CD4-positive, alpha-beta T cell (primary cell): ENCODE results near the gene ANKZF1. TPM values are rescaled to one million over a fixed set of nuclear protein-coding genes. Genes with fewer than 3 reads are reported as not detected.

Experiments used
- ATAC-seq: fragments of 200-7000 bp; cut with Tn5 transposase; one replicate; pipeline ENCODE4 v1.10.0; 2022; ENCODE audit warnings: mild to moderate bottlenecking; ENCODE audit not compliant: poor library complexity
- CTCF ChIA-PET: fragments of 350-600 bp; sonication (Branson Sonifier 250); formaldehyde crosslinking; loops from one replicate; lab custom pipeline; 2021; ENCODE audit warnings: antibody characterized with exemption, inconsistent platforms; lab: Charles Lee
- POLR2A ChIA-PET: fragments of 350-600 bp; sonication (Branson Sonifier 250); formaldehyde crosslinking; loops from one replicate; lab custom pipeline; 2021; ENCODE audit warnings: antibody characterized with exemption, inconsistent platforms; lab: Charles Lee
- DNase-seq, 14 experiments: peaks; one replicate each; pipeline ENCODE4 v3.0.0-alpha.2; 2013 to 2020; ENCODE audit warnings: mixed read lengths in 2 of 14
- H3K27ac ChIP-seq, 2 donors: one replicate each; pipeline versions ENCODE4 v1.5.1 to v1.7.0; 2013; ENCODE audit warnings: low read length in 2 of 2, low read depth in 1 of 2, mild to moderate bottlenecking in 1 of 2
- H3K27me3 ChIP-seq, 2 experiments: 1 replicate in 1 of 2; 2 replicates in 1 of 2; pipeline versions ENCODE4 v1.6.1 to v1.7.0; 2013; ENCODE audit warnings: low read length in 2 of 2, control low read depth in 1 of 2, mild to moderate bottlenecking in 1 of 2, moderate library complexity in 1 of 2; ENCODE audit not compliant: insufficient read depth in 2 of 2, control insufficient read depth in 1 of 2
- H3K36me3 ChIP-seq: one replicate; pipeline ENCODE4 v1.6.1; 2013; ENCODE audit warnings: low read length, control low read depth; ENCODE audit not compliant: insufficient read depth
- H3K4me1 ChIP-seq: one replicate; pipeline ENCODE4 v1.6.1; 2013; ENCODE audit warnings: low read length, control low read depth; ENCODE audit not compliant: insufficient read depth
- H3K4me3 ChIP-seq: one replicate; pipeline ENCODE4 v1.5.1; 2013; ENCODE audit warnings: mild to moderate bottlenecking, low read length, moderate library complexity
- H3K9me3 ChIP-seq, 2 experiments: 1 replicate in 1 of 2; 2 replicates in 1 of 2; pipeline versions ENCODE4 v1.6.1 to v1.7.0; 2013; ENCODE audit warnings: low read length in 2 of 2, mild to moderate bottlenecking in 2 of 2, control low read depth in 1 of 2, moderate library complexity in 1 of 2; ENCODE audit not compliant: control insufficient read depth in 1 of 2, insufficient read depth in 1 of 2
- H3K27ac Mint-ChIP-seq: one replicate; pipeline ENCODE4 v1.8.0; 2020; ENCODE audit warnings: mixed read lengths
- H3K27me3 Mint-ChIP-seq: one replicate; pipeline ENCODE4 v1.8.0; 2021; ENCODE audit warnings: mixed read lengths
- H3K36me3 Mint-ChIP-seq: one replicate; pipeline ENCODE4 v1.8.0; 2021; ENCODE audit warnings: low read depth, mixed read lengths
- H3K4me1 Mint-ChIP-seq: one replicate; pipeline ENCODE4 v1.8.0; 2021; ENCODE audit warnings: low read depth, mixed read lengths
- H3K4me3 Mint-ChIP-seq: one replicate; pipeline ENCODE4 v1.8.0; 2020; ENCODE audit warnings: mild to moderate bottlenecking, mixed read lengths
- H3K9me3 Mint-ChIP-seq: one replicate; pipeline ENCODE4 v1.8.0; 2020; ENCODE audit warnings: mixed read lengths
- CTCF ChIP-seq: fragments of 200-600 bp; IDR thresholded peaks from one replicate; pipeline ENCODE4 v1.8.0; 2022; ENCODE audit warnings: antibody characterized with exemption, mild to moderate bottlenecking
- intact Hi-C, 2 experiments: fragments of 100-400 bp; cut with DNase I in 1 of 2; cut with micrococcal nuclease in 1 of 2; formaldehyde crosslinking; loops; one replicate each; pipeline versions ENCODE4 v1.15.1 to v1.9.0; 2023 to 2025; cut with DNase I, micrococcal nuclease
- total RNA-seq, 174 experiments: library from RNA in 2 of 174; stranded (reverse) in 2 of 174; gene quantifications; one replicate each; pipeline ENCODE4 v1.2.3 and lab custom pipeline; 2021 to 2026

ANKZF1 gene
- total RNA-seq, 2 experiments from 2014 or later = 128 to 135 TPM

- no peaks in the 10 kb centered on the region for H3K9me3 Mint-ChIP-seq
- intact Hi-C loops = loop anchor here (2.0 to 5.0 kb wide), 2 partner anchors 13 to 36 kb away; partner anchors contain the start of genes TUBA4A (in 2 of the 2), TUBA4B (in 2 of the 2), ANKZF1 (in 1 of the 2) and ATG9A (in 1 of the 2)
- H3K4me3 Mint-ChIP-seq = peak overlapping the region; percentile 23
These were observed 13.6 kb upstream of the ANKZF1 start for GRCh38 chr2:219215871-219216534.

GRCh38 chr2:219216535-219216915, 13.1 kb upstream of the ANKZF1 start:
- H3K27ac Mint-ChIP-seq = no peak overlapping the region
- peak overlapping the region; percentile 51 for H3K4me3 Mint-ChIP-seq

More at GRCh38 chr2:219215871-219216534, 13.6 kb upstream of the ANKZF1 start:
- Histone ChIP-seq H3K36me3 (peaks cover 14% of the 10 kb centered on the region), H3K4me3 (no peak overlapping the region), H3K4me1 (peaks cover 31% of the 10 kb centered on the region), H3K27me3 (no peaks in the 10 kb centered on the region), H3K27ac (no peak overlapping the region), H3K9me3 (no peaks in the 10 kb centered on the region)
- peaks cover 24% of the 10 kb centered on the region for H3K4me1 Mint-ChIP-seq
- ATAC-seq (no peak), DNase-seq (no peak)
- H3K27ac Mint-ChIP-seq = no peak overlapping the region
- no peaks in the 10 kb centered on the region for H3K27me3 Mint-ChIP-seq
- peaks cover 35% of the 10 kb centered on the region for H3K36me3 Mint-ChIP-seq
- no peak for TF ChIP-seq CTCF
- ChIA-PET CTCF (interaction anchor here (1.2 to 2.8 kb wide), 3 partner anchors 38 to 79 kb away, joined by 3 to 13 read pairs (median 6); partner anchors contain the start of gene TUBA4A), POLR2A (interaction anchor here (1.9 to 6.7 kb wide), 3 partner anchors 14 to 40 kb away, joined by 6 to 63 read pairs (median 10); partner anchors contain the start of genes ANKZF1, ATG9A, CNPPD1 and TUBA4A)

More at GRCh38 chr2:219216535-219216915, 13.1 kb upstream of the ANKZF1 start:
- Histone ChIP-seq H3K36me3 (peaks cover 20% of the 10 kb centered on the region), H3K27ac (no peak overlapping the region), H3K9me3 (no peaks in the 10 kb centered on the region), H3K4me3 (no peak overlapping the region), H3K4me1 (peaks cover 26% of the 10 kb centered on the region), H3K27me3 (no peaks in the 10 kb centered on the region)
- CTCF ChIA-PET = interaction anchor here (1.2 to 2.8 kb wide), 3 partner anchors 38 to 78 kb away, joined by 3 to 13 read pairs (median 6); partner anchors contain the start of gene TUBA4A
- no peak for DNase-seq
- no peak for ATAC-seq
- no peaks in the 10 kb centered on the region for H3K27me3 Mint-ChIP-seq
- no peaks in the 10 kb centered on the region for H3K9me3 Mint-ChIP-seq
- no peak for TF ChIP-seq CTCF
- H3K36me3 Mint-ChIP-seq = peaks cover 36% of the 10 kb centered on the region
- intact Hi-C loops = loop anchor here (5.0 kb wide), 1 partner anchor 36 kb away; the partner anchor contains the start of genes TUBA4A (in 2 of the 2) and TUBA4B (in 2 of the 2)
- peaks cover 19% of the 10 kb centered on the region for H3K4me1 Mint-ChIP-seq
- POLR2A ChIA-PET = interaction anchor here (0.8 to 6.7 kb wide), 4 partner anchors 13 to 40 kb away, joined by 3 to 63 read pairs (median 8); partner anchors contain the start of genes ANKZF1, ATG9A, CNPPD1 and TUBA4A
